GM13976 (cell line): ENCODE data around the gene NDUFB5.

Source experiments
- DNase-seq: peaks from one replicate; pipeline ENCODE4 v3.0.0; 2012; ENCODE audit warnings: low spot score
- CTCF ChIP-seq: IDR thresholded peaks from 2 replicates; pipeline ENCODE4 v1.5.1; 2012; ENCODE audit warnings: borderline replicate concordance, mild to moderate bottlenecking; ENCODE audit not compliant: insufficient read depth; ENCODE audit errors: extremely low read depth, missing control alignments, control extremely low read depth
- in situ Hi-C: fragments of 300-500 bp; cut with MboI; formaldehyde crosslinking; loops from one replicate; pipeline ENCODE4 v1.12.0; 2022; ENCODE audit warnings: low sequenced_read_pairs, mixed read lengths, inconsistent platforms; ENCODE audit not compliant: unreplicated experiment

Gene NDUFB5

GRCh38 chr3:179672918-179673317, 68.3 kb downstream of the NDUFB5 start:
- in situ Hi-C loops = no loop called here
- no peak for TF ChIP-seq CTCF
- no peak for DNase-seq

- in situ Hi-C loops = no loop called here
- no peak for DNase-seq
- TF ChIP-seq CTCF = no peak
These were observed 68.9 kb downstream of the NDUFB5 start for GRCh38 chr3:179673523-179673922.

DNA sequence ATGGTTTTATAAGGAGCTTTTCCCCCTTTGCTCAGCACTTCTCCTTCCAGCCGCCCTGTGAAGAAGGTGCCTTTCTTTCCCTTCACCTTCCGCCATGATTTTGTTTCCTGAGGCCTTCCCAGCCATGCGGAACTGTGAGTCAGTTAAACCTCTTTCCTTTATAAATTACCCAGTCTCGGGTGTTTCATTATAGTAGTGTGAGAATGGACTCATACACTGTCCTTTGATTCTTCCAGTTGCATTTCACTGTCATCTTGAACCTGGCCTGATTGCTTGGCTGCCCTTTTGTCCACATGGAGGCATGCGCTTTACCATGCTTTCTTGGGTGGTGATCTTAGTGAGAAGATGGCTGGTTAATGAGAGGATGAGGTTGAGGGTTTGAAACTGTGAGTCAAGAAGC, 71.5 kb downstream of the NDUFB5 start:
- no peak for TF ChIP-seq CTCF
- in situ Hi-C loops = no loop called here
- no peak for DNase-seq
